Measurements from ENCODE around the gene NF2.
"Not testable (repeated sequence)": the region's sequence is repeated elsewhere in the genome, so short reads cannot be mapped to it uniquely, and the experiment has no call there.

The NF2 gene

DNA sequence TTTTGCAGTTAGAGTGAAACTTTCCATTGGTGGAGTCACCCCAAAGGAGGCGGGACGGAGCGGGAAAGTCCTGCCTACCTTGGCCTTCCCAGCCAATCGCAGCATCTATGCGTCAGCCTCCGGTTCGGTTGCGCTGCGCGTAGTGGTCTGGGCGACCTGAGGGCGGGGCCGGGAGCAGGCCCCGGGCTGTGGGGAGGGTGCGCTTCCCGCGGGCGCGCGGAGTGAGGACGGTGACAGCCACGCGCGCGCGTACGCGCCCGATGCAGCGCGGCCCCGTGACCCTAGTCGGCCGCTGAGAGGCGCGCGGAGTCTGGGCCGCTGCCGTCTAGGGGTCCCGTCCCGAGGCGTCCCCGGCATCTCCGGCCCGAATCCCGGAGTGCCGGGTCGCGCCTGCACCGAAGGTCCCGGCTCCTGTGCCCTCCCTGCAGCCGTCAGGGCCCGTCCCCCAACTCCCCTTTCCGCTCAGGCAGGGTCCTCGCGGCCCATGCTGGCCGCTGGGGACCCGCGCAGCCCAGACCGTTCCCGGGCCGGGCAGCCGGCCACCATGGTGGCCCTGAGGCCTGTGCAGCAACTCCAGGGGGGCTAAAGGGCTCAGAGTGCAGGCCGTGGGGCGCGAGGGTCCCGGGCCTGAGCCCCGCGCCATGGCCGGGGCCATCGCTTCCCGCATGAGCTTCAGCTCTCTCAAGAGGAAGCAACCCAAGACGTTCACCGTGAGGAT, at the start of gene NF2:
NF2 (plus strand) TSS at position 276 of the 718 bp plus-strand sequence; CDS start at position 642, 366 bp downstream.
- peak; percentile 98 for DNase-seq (ENCODE audit: extremely low read depth, low read depth)
- no peak; the same call in 1 of the 2 replicates for TF ChIP-seq CTCF (IDR thresholded peaks at IDR 0.05; ENCODE audit: low read depth, low read length)

GRCh38 chr22:29555065-29555644, 48.3 kb upstream of the NF2 start:
- TF ChIP-seq CTCF (IDR thresholded peaks at IDR 0.05; ENCODE audit: low read depth, low read length) = no peak
- peak; percentile 5 for DNase-seq (ENCODE audit: extremely low read depth, low read depth)

DNA sequence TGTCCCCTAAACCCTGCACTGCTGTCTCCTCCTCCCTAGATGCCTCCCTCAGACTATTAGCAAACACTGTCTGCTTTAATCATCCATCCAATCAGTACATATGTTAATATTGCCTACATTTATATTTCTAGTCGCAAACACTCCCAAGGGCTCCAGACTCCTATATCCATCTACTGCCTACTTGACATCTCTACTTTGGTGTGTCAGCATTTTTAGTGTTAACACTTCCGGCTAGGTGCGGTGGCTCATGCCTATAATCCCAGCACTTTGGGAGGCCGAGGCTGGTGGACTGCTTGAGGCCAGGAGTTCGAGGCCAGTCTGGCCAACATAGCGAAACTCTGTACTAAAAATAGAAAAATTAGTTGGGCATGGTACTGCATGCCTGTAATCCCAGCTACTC, 44.4 kb upstream of the NF2 start:
- no peak for DNase-seq (ENCODE audit: extremely low read depth, low read depth)
- TF ChIP-seq CTCF (IDR thresholded peaks at IDR 0.05; ENCODE audit: low read depth, low read length) = no peak

DNA sequence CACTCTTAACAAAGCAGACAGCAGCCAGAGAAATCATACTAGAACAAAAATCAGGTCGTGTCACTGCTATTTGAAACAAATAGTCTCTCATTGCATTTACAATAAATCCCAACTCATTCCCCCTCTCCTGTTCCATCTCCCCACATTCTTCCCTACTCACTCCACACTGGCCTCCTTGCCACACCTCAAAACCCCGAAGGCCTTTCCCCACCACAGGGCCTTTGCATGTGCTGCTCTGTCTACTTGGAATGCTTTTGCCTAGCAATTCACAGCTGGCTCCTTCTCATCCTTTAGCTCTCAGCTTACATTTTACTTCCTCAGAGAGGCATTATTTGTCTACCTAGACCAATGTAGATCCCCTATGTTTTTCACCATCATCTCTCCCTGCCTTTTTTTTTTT, 43.6 kb upstream of the NF2 start:
- no peak for DNase-seq (ENCODE audit: extremely low read depth, low read depth)
- TF ChIP-seq CTCF (IDR thresholded peaks at IDR 0.05; ENCODE audit: low read depth, low read length) = no peak

DNA sequence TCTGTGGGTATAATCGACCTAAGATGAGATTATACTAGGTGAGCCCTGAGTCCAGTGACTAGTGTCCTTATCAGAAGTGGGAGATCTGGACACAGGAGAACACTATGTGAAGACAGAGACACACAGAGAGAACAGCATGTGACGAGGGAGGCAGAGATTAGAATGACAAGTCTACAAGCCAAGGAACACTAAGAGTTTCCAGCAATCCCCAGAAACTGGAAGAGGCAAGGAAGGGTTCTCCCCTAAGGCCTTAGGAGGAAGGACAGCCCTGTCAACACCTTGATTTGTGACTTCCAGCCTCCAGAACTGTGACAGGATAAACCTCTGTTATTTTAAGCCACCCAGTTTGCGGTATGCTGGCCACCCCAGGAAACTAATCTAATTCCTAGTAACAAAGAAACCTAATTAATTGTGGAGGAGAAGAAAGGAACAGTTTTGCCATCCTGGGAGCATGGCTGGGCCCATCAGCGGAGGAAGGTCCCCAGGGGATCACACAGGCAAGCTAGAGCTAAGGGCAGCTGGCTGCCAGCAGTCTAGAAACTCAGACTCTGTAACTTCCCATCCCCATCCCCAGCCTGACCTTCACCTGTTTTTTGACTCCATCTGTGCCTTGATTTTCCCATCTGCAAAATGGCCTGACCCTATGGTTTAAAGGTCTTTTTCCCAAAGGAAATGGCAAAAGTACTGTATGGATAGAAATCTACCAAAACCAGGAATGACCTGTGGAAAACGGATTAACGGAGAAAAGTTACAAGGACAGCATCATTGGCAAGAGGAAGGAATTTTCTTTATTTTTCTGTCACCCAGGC, 39.6 kb upstream of the NF2 start:
- no peak for DNase-seq (ENCODE audit: extremely low read depth, low read depth)
- no peak for TF ChIP-seq CTCF (IDR thresholded peaks at IDR 0.05; ENCODE audit: low read depth, low read length)

GRCh38 chr22:29566513-29566912, 36.9 kb upstream of the NF2 start:
- not testable (repeated sequence) for DNase-seq (ENCODE audit: extremely low read depth, low read depth)

- TF ChIP-seq CTCF (IDR thresholded peaks at IDR 0.05; ENCODE audit: low read depth, low read length) = no peak
- DNase-seq (ENCODE audit: extremely low read depth, low read depth) = no peak
Measured at GRCh38 chr22:29567338-29567737, 36.1 kb upstream of the NF2 start.

Measured in AG09319 (cell line).